AG20443 (cell line): Measurements from ENCODE around the gene ZBTB7A.

Source experiments
- DNase-seq: peaks from one replicate; pipeline ENCODE4 v3.0.0; 2012; ENCODE audit warnings: low spot score, mixed read lengths

The ZBTB7A gene

DNA sequence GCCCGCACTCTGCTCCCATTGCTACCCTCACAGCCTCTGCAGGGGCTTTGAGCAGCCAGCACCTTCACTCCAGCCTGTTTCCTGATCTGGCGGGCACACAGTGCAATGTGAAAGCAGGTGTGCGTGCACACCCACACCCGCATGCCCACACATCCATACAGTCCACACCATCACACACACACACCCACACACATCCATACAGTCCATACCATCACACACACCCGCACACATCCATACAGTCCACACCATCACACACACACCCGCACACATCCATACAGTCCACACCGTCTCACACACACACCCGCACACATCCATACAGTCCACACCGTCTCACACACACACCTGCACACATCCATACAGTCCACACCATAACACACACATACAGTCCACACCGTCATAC, 31.1 kb downstream of the ZBTB7A start:
- DNase-seq = no peak

DNA sequence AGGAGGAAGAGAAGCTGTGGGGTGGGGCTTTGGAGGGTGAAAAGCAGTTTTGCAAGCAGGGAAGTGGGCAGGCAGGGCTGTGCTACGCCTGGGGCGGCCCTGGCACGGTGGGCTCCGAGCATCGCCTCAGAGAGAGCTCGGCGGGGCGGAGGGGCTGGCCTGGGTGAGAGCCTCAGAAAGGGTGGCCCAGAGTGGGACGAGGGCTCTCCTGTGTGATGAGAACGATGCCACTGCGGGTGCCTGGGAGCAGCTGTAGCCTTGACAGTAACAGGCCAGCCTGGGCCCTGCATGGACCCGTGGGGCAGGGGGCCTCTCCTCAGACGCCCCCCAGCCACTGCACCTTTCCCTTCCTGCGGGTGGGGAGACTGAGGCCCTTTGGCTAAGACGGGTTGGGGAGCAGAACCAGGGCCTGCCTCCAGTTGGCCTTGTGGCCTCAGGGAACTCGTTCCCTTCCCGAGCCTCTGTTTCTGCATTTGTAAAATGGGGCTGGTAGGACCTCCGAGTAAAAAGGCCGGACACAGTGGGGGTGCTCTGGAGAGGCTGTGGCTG, 31.6 kb downstream of the ZBTB7A start:
- no peak for DNase-seq

DNA sequence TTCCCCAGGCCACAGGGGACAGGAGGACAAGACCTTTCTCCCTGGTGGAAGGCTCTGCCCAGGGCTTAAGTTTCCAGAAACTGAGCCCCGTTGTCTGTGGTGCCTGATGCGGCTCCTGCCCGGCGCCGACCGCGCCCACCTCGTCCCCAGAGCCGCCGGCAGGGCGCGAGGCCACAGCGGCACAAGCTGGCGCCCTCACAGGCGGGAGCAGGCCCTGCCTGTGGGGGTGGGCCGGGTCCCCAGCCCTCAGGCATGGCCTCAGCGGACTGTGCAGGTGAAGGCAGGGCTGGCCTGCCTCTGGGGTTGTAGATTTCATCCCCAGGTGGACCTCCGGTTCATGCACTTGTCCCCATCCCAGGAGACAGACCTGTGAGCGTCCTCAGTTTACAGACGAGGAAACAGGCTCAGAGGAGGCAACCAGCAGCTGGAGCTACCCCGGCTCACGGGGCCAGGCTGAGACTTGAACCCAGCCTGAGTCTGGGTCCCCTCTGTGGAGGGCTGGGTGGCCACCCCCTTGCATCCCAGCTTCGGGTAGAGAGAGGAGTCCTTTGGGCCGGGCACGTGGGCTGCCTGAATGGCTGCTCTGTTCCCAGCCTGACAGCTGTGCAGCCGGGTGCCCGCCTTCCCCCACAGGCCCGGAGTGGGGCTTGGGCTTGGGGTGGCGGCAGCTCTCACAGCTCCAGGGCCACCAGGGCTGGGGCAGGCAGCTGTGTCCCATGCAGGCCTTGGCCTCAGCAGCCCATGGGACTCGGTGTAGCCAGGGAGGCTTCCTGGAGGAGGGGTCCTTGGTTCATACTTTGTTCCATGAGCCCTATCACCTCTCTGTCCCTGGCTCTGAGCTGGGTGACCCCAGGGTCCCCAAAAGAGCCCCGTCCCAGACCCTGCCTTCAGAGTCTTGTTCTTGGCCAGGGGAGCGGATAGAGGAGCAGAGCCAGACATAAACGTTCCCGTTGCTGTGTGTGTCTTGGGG, 32.4 kb downstream of the ZBTB7A start:
- no peak for DNase-seq

DNA sequence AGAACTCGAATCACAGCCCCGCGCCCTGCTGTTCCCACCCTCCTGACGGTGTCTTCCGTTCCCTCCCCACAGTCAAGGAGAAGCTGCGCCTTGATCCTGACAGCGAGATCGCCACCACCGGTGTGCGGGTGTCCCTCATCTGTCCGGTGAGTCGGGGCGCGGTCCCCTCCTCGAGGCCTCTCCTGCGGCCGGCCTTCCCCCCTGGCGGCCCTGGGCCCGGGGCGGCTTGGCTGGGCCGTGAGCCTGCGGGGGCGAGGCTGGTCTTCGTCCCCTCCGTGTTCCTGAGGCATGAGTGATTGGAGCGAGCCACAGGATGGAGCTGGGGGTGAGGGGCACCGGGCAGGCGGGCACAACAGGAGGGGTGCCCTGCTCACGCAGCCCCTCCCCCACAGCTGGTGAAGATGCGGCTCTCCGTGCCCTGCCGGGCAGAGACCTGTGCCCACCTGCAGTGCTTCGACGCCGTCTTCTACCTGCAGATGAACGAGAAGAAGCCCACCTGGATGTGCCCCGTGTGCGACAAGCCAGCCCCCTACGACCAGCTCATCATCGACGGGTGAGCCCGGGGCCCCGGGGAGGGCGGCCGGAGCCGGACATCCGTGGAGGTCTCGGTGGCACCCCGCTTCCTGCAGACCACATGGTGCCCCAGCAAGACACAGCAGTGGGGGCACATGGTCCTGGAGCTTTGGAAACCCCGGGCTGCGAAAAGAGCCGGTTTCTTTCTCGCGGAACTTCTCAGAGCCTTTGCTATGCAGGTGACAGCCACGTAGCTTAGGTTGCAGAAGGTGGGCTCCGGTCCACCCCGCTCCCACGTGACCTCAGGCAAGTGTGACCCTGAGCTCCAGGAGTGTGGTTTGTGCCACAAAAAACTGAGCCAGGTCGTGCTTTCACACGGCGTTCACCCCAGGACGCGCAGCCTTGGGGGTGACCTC, 33.4 kb downstream of the ZBTB7A start:
- DNase-seq = no peak

DNA sequence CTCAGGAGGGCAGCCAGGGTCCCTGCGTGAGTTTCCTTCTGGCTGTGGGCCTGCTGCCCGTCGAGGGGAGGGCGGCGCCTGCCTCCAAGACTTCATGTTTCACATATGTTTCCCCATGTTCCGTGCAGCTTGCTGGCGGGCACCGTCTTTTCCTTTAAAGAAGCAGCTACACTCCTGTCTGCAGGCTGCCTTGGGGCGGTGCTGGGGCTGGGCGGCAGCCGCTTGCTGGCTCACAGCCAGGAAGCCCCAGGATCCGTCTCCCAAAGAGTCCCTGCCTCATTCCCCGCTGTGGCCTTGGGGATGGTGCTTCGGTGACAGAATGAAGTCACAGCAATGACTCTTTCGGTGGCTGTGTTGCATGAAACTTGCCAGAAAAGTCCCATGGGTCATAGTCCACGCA, 34.3 kb downstream of the ZBTB7A start:
- DNase-seq = no peak

DNA sequence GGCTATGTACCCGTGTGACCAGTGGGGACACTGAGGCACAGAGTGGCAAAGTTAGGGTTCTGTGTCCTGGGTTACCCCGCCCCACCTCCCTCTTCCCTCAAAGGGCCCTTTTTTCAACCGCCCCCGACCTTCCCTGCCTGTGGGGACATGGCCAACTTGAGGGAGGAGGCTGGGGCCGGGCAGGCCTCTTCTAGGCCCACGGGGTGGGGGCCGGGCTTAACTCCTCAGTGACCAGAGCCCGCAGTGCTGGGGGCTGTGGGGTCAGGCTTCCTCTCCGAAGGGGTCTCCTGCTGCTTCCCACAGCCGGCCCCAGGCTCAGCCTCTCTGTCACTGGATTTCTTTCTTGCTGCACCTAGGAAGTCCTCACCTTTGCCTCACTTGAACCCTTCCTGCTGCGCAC, 35.3 kb downstream of the ZBTB7A start:
- no peak for DNase-seq

DNA sequence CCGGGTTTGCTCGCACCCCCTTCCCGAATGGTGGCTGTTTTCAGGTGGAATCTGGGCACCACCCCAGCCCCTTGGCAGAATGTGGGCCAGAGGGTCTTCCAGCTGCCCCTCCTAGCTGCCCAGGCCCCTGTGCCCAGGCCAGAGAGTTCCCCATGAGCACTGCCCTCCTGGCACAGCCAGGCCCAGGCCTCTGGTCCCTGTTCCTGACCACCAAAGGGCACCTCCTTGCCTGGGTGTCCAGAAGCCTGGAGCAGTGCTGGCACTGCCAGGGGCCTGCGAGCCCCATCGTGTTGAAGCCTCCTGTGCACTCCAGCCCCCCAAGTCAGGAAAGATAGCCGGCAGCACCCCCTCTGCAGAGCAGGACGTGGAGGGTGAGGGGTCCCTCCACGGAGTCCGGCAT, 35.7 kb downstream of the ZBTB7A start:
- no peak for DNase-seq

DNA sequence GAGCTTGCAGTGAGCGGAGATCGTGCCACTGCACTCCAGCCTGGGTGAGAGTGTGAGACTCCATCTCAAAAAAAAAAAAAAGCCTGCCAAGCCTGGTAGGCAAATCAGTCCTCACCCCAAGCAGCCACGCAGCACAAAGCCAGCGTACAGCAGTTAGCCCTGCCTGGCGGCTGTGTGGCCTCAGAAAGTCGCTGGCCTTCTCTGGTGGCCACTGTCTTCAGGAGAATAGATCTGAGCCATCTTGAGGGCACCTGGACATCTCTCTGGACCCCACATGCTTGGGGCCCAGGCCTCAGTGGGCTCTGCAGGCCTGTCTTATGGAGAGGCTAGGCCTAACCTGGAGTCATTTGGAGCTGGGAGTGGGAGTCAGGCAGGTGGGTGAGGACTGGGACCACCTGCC, 36.1 kb downstream of the ZBTB7A start:
- DNase-seq = no peak

DNA sequence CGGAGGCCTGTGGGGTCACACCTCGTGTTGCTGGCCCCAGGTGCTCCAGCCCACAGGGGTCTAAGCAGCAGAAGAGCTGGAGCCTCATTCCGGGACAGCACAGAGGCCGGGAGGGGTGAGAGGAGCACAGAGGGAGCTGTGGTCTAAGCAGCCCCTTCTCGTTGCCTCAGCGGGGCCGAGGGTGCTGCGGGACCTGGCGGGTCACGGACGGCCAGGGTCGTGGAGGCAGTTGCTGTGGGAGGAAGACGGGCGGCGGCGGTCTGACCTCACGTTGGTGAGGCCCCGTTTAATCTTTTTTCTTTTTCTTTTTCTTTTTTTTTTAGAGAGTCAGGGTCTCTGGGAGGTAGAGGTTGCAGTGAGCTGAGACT, 37.5 kb downstream of the ZBTB7A start:
- no peak for DNase-seq

DNA sequence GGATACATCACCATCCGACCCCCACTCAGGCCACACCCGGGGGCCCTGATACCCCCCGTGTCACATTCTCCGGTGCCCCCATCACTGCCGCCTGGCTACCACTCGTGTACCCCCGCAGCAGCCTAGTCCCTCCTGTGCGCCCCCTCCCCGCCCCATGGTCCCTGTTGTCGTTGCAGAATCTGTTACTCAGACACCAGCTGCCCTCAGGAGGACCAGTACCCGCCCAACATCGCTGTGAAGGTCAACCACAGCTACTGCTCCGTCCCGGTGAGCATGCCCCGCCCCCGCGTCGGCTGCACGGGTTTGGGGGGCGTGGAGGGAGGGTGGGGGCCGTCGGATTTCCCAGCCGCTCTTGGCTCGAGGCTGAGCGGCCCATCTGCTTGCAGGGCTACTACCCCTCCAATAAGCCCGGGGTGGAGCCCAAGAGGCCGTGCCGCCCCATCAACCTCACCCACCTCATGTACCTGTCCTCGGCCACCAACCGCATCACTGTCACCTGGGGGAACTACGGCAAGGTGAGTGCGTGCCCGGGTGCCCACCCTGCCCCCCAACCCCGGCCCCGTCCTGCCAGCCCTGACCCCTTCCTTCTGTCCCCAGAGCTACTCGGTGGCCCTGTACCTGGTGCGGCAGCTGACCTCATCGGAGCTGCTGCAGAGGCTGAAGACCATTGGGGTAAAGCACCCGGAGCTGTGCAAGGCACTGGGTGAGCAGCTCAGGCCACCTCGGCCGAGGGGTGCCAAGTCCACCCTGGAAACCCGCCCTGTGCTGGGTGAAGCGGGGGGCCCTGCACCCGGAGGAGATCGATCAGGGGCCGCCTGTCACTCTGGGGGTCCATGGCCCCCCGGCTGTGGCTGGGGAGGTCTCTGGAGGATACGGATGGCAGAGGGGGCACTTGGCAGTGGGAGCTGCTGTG, 38.1 kb downstream of the ZBTB7A start:
- DNase-seq = no peak

DNA sequence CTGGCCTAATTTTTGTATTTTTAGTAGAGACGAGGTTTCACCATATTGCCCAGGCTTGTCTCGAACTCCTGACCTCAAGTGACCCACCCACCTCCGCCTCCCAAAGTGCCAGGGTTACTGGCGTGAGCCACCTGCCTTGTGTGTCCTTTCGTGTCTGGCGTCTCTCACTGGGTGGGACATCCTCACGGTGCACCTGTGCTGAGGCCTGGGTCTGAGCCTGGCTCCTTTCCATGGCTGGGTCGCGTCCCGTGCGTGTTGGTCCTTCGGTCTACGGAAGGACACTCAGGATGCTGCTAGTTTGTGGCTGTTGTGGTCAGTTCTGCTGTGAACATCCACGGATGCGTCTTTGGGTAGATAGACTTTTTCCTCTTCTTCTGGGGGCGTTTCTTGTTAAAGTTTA, 39.6 kb downstream of the ZBTB7A start:
- DNase-seq = no peak

DNA sequence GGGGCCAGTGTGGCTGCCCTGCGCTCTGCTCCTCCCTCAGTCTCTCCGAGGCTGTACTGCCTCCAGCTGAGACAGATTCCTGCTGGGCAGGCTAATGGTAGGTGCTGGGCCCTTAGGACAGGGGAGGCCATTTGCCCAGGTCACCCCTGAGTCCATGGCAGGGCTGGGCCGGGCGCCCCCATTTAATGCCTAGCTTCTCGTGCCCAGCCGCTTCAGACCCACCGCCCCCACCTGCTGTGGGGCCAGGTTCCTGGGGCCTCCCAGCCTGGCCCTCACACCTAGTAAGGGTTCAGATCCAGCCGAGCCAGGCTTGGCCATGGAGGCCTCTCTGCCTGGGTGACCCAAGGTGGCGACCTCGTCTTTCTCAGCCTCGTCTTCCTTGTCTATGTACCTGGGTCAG, 41.4 kb downstream of the ZBTB7A start:
- no peak for DNase-seq

DNA sequence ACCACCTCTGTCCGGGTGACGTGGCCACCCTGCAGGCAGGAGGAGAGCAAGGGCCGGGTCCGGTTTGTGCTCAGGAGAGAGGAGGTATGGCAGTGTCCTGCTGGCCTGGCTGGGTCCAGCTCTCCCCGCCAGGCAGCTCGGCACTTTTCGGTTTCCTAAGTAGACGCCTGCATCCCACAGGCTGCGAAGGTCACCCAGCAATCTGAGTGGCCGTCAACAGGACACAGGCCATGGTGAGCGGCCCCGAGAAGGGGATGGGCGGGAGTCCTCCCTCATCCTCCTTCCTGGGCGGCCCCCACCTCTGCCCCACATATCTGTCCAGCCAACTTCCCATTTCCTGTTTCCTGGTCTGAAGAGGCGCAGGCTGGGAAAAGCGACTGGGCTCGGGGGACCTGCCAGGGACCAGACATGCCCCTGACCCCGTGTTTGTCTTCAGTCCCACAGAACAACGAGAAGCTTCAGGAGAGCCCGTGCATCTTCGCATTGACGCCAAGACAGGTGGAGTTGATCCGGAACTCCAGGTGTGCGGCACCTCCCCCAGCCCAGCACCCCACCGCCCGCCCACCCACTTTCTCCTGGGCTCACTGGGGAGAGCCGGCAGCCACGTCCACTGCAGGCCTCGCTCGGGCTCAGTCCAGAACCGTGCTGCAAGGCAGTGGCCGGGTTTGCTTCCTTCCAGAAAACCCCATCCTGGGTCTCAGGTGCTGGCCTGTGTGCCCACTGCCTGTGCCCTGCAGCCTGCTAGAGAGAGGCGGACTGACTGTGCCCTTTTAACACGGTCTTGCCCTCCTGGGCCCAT, 42.9 kb downstream of the ZBTB7A start:
- no peak for DNase-seq

DNA sequence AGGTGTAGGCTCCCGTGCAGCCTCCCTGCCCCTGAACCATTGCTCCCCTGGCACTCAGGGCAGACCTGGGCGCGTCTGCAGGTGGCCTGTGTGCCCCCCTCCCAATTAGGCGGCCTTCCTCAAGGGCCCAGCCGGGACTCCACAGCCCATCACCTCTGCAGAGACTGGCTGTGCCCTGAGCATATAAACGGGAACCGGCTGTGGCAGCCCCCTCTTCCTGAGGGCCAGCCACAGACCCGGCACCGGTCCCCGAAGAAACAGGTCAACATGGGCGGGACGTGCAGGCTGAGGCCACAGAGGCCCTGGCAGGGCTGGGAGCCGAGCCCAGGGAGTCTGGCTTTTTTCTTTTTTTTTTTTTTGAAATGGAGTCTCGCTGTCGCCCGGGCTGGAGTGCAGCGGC, 47.1 kb downstream of the ZBTB7A start:
- no peak for DNase-seq

DNA sequence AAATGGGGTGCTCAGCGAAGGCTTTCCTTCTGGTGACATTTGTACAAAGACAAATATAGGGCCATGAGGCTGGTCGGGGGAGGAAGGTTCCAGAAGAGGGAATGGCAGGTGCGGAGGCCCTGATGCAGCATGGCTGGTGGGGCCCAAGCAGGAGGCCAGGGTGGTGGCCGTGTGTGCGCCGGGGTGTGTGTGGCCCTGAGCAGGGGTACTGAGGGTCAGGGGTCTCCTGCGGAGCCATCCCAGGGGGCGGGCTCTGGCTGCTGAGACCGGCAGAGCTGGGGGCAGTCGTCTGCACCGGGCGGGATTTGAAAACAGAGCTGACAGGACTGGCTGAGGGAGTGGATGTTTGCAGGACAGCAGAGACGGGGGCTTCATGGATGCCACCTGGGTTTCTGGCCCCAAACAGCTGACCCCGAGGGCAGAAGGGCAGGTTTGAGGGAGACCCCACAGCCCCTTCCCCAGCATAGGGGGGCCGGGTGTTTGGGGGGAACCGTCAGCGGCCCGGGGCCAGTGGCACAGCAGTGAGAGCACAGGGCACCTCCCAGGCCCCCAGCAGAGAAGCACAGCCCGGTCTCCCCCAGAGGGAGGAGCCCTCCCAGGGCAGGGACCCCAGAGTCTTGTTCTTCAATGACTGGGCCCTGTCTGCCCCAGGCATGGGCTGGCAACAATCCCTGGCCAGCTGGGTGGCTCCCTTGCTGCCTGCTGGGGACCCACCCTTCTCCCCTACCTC, 47.8 kb downstream of the ZBTB7A start:
- peak; percentile 4 for DNase-seq

DNA sequence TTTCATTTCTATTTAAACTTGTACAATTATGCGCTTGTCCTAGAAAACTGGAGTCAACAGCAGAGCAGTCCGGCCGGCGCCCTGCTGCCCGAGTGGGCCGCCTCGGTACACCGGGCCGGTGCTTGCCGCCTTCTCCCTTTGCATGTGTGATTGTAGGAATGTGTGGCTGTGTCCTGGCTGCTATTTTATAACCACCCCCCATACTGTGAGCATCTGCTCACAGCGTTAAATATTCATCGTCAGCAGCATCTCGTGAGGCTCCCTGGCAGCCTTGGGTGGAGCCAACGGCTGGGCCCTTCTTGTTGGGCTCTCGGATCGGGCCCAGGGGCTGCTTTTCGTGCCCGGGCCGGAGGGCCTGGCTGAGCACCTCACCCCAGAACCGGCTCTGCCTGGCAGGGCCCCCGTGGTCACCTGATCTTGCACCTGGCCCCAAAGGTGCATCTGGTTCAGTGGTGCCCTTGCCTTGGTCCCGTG, 48.5 kb downstream of the ZBTB7A start:
- peak; percentile 3 for DNase-seq

DNA sequence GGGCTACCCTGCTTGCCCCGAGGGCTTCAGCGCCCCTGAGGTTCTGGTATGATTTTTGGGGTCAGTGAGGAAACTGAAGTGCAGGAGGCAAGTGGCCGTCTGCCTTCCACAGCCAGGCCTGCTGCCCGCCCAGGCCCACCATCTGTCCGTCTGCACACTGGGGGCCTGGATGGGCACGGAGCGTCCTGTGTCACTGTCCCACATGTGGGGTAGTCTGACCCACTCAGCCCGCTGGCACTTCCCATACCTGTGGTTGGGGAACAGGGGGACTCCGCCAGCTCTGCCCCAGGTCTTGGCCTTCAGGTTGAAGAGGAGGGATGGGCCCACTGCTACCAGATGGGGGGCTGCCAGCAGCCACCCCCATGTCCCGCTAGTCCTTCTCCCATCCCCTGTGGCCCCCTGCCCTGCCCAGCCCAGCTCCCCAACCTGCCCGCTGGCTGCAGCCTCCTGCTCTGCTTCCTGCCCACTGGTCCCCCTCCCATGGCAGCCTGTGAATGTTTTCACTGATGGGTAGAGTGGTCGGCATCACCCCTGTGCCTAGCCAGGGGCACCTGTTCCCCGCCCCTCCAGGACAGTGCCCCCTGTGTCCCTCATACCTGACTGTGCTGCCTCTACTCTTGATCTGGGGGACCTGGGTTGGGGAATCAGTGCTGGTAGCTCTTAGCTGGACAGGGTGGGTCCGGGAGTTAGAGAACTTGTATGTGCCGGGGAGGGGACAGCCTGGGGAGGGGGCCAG, 49.6 kb downstream of the ZBTB7A start:
- peak; percentile 7 for DNase-seq

DNA sequence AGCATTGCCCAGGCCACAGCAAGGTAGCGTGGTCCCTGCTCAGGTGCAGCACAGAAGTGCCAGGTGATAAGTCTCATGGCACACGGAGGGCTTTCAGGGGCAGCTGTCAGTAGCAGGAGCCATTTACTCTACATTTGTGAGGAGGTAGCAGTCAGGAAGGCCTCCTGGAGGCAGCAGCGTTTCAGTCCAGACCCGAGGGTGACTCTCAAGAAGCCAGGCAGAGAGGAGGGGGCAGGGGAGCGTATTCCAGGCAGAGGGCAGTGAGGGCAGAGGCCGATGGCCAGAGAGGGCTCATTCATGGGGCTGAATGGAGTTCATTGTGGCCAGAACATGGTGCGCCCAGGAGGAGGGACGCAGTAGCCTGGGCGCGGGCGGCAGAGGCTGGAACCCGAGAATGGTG, 50.2 kb downstream of the ZBTB7A start:
- DNase-seq = peak; percentile 1

DNA sequence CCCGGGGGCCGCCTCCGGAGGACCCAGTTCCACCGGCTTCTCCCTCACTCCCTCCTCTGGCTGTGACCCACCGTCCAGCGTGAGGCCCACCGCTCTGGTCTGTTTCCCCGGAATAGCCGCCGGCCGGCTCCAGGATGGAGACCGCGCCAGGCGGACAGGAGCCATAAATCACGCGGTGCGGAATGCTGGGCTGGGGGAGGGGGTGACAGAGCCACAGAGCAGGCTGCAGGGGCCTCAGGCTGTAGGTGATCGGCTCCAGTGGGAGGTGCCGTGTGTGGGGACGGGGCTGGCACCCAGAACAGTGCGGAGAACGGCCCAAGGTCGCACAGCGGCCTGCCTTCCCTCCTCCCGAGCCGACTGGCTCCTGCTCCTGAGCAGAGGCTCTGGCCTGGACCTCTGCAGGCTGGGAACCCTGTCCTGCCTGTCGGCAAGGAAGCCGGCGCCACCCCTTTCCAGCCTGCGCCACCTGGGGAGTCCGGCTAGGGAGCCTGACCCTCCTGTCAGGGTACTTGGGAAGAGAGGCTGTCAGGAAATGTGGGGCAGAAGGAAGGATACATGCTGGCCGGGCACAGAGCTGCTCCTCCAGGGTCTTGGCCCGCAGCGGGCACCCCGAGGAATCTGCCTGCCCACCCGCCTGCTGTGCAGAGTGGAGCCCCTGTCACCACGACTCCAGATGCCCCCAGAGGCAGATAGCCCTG, 50.8 kb downstream of the ZBTB7A start:
- peak; percentile 5 for DNase-seq
